ENCODE measurements around the gene BASP1.
A peak's percentile ranks its signal among the peaks of the same experiment; 100 is the strongest.

DNA sequence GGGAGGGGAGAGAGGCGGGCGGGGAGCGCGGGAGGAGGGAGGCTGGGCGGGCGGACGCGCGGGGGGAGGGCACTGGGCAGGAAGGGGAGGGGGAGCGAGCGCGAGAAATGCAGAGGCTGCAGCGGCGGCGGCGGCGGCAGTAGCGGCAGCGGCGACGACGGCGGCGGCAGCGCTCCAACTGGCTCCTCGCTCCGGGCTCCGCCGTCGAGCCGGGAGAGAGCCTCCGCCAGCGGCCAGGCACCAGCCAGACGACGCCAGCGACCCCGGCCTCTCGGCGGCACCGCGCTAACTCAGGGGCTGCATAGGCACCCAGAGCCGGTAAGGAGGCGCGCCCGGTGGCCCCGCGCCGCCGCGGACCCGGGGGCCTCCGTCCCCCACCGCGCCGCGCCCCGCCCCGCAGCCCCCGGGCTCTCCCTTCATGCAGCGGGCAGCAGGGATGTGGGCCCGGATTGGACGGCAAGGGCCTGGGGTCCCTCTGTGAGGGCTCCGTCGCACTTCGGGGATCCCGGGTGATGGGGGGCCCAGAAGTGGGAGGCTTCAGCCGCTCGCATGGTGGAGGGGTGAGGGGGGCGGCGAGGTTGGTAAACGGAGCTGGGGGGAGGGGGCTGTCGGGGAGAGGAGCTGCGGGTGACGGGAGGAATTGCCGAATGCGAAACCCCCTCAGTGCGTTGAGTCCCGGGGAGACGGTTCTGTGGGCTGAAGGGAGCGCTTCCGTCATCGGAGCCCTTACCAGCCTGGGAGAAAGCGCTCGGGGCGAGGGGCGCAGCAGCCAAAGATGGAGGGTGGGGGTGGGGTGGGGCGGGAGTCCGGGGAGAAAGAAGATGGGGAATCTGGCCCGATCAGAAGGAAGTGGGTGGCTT is at the start of gene BASP1:
- TF ChIP-seq, protein P1, sequence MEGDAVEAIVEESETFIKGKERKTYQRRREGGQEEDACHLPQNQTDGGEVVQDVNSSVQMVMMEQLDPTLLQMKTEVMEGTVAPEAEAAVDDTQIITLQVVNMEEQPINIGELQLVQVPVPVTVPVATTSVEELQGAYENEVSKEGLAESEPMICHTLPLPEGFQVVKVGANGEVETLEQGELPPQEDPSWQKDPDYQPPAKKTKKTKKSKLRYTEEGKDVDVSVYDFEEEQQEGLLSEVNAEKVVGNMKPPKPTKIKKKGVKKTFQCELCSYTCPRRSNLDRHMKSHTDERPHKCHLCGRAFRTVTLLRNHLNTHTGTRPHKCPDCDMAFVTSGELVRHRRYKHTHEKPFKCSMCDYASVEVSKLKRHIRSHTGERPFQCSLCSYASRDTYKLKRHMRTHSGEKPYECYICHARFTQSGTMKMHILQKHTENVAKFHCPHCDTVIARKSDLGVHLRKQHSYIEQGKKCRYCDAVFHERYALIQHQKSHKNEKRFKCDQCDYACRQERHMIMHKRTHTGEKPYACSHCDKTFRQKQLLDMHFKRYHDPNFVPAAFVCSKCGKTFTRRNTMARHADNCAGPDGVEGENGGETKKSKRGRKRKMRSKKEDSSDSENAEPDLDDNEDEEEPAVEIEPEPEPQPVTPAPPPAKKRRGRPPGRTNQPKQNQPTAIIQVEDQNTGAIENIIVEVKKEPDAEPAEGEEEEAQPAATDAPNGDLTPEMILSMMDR (IDR thresholded peaks at IDR 0.05; ENCODE audit: low read depth, low read length), result no peak
- TF ChIP-seq POLR2A (IDR thresholded peaks at IDR 0.05; ENCODE audit: extremely low read depth, insufficient read length), result peak; percentile 52
- TF ChIP-seq, protein P2, sequence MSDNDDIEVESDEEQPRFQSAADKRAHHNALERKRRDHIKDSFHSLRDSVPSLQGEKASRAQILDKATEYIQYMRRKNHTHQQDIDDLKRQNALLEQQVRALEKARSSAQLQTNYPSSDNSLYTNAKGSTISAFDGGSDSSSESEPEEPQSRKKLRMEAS (IDR thresholded peaks at IDR 0.05; ENCODE audit: low read depth, low read length), result no peak
- TF ChIP-seq MYC (IDR thresholded peaks at IDR 0.05; ENCODE audit: low read depth, low read length), result no peak
